Measurements from ENCODE around the gene POLR1A.

Gene POLR1A

GRCh38 chr2:86027196-86027921 is 78.3 kb downstream of the POLR1A start:
- TF ChIP-seq CTCF (IDR thresholded peaks at IDR 0.05), result no peak

- TF ChIP-seq CTCF (IDR thresholded peaks at IDR 0.05), result no peak
Observed at GRCh38 chr2:86026744-86027065, 79.0 kb downstream of the POLR1A start.

GRCh38 chr2:86025976-86026743 is 79.5 kb downstream of the POLR1A start:
- no peak for TF ChIP-seq CTCF (IDR thresholded peaks at IDR 0.05)

- no peak for TF ChIP-seq CTCF (IDR thresholded peaks at IDR 0.05)
Observed at GRCh38 chr2:86025229-86025820, 80.4 kb downstream of the POLR1A start.

- no peak for TF ChIP-seq CTCF (IDR thresholded peaks at IDR 0.05)
Observed at GRCh38 chr2:86023366-86023712, 82.3 kb downstream of the POLR1A start.

GRCh38 chr2:86022661-86023365 is 82.9 kb downstream of the POLR1A start:
- TF ChIP-seq CTCF (IDR thresholded peaks at IDR 0.05), result no peak
